OCI-LY7 (cell line): ENCODE data around the gene FOSB.

ENCODE experiments used
- EZH2phosphoT487 ChIP-seq: fragments of 200-600 bp; sonication (generic); IDR thresholded peaks from 2 replicates; pipeline ENCODE4 v1.6.1; 2018; ENCODE audit warnings: low read depth, borderline replicate concordance, mild to moderate bottlenecking, mixed run types, antibody characterized with exemption, low read length, moderate library complexity, mixed read lengths
- TF ChIP-seq, protein P1 (sequence below): fragments of 200-600 bp; sonication (generic); conservative IDR thresholded peaks from 2 replicates; pipeline ENCODE4 v1.5.1; 2014; ENCODE audit warnings: mild to moderate bottlenecking, antibody characterized with exemption, low read length, moderate library complexity, mixed read lengths

DNA sequence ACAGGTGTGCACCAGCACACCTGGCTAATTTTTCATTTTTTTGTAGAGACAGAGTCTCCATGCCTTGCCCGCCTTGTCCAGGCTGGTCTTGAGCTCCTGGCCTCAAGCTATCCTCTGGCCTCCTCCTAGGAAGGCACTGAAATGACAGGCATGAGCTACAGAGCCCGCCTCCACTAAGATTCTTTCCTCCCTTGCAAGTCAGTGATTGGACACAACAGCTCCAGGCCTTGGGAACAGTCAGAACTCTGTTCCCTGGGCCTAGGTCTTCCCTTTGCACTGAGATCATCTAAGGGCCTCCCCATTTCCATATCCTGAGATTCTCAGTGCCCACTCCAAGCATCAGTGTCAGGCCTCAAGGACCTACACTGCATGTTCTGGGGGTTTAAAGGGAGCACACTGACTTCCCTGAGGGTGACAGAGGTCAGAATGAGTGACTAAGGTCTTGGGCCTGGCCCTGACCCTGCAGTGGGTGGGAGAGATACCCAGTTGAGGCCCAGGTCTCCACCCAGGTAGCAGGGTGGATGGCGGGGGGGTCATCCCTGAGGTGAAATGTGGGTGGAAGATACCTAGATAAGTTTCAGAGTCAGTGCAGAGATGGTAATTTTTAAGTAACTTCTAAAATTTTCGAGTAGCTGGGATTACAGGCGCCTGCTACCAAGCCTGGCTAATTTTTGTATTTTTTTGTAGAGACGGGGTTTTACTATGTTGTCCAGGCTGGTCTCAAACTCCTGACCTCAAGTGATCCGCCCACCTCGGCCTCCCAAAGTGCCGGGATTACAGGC lies 26.7 kb upstream of the FOSB start:
- TF ChIP-seq, protein P1, sequence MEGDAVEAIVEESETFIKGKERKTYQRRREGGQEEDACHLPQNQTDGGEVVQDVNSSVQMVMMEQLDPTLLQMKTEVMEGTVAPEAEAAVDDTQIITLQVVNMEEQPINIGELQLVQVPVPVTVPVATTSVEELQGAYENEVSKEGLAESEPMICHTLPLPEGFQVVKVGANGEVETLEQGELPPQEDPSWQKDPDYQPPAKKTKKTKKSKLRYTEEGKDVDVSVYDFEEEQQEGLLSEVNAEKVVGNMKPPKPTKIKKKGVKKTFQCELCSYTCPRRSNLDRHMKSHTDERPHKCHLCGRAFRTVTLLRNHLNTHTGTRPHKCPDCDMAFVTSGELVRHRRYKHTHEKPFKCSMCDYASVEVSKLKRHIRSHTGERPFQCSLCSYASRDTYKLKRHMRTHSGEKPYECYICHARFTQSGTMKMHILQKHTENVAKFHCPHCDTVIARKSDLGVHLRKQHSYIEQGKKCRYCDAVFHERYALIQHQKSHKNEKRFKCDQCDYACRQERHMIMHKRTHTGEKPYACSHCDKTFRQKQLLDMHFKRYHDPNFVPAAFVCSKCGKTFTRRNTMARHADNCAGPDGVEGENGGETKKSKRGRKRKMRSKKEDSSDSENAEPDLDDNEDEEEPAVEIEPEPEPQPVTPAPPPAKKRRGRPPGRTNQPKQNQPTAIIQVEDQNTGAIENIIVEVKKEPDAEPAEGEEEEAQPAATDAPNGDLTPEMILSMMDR = no peak
- TF ChIP-seq EZH2phosphoT487 = no peak
